Ramos (cell line): ENCODE measurements around the gene CNTNAP2.

Experiments used
- in situ Hi-C: fragments of 300-500 bp; cut with MboI; formaldehyde crosslinking; loops from one replicate; pipeline ENCODE4 v1.14.3; 2022; ENCODE audit warnings: low sequenced_read_pairs; ENCODE audit not compliant: unreplicated experiment

CNTNAP2 gene

DNA sequence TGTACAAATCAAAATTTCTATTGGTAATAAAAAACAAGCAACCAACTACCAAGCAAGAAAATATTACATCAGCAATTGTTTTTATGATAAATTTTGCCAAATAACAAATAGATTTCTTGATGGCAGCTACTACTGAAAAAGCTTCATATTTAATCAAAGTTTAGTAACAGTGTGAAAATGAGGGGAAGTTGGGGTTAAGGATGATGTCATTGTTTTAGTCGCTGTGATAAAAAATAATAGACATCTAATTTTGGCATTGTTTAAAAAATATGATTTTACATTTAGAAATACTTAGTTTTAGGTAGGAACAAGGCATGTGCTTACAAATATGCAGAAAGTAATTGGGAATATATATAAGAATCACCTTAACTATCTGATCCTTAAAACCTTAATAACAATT lies 145.9 kb downstream of the CNTNAP2 start:
- in situ Hi-C loops, result no loop called here

DNA sequence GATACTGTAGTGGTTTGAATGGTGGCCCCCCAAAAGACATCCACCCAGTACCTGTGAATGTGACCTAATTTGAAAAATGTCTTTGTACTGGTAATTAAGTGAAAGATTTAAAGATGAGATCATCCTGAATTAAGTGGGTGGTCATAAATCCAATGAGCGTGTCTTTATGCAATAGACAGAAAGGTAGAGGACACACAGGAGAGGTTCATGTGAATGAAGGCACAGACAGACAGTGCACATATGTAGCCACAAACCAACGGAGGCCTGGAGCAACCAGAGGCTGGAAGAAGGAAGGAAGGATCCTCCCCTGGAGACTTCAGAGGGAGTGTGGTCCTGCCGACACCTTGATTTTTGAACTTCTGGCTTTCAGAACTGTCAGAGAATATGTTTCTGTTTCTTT lies 160.3 kb downstream of the CNTNAP2 start:
- in situ Hi-C loops, result no loop called here

DNA sequence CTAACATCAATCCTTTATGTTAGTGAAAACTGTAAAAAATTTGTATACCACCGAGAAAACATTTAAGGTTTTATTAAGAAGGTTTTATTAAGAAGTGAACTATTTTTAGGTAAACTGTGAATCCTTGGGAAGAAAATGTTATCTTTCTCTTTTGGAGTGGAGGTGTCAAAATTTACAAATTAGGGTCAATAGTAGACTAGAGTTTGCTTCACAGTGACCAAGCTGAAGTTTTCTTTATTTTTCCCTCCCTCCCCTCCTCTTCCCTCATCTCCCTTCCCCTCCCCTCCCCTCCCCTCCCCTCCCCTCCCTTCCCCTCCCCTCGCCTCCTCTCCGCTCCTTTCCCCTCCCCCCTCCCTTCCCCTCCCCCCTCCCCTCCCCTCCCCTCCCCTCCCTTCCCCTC lies 168.8 kb downstream of the CNTNAP2 start:
- in situ Hi-C loops, result no loop called here

DNA sequence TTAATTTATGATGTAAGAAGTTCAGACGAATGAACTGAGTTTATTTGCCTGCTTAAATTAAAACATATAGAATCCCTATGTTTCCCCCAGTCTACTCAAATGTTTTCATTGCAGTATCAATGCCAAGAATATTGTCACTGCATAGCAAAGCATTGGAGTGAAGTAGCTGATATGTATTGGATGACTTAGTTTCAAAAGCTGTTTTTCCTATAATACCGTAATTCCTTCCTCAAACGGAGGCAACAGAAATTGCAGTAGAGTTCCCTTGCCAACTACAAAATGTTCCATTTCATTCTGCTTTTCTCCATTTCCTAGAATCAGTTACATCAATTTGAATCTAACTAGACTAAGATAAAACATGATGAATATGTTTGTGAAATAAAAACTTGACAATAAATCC lies 174.1 kb downstream of the CNTNAP2 start:
- in situ Hi-C loops, result no loop called here

GRCh38 chr7:146291900-146292299 lies 175.3 kb downstream of the CNTNAP2 start:
- in situ Hi-C loops, result no loop called here

DNA sequence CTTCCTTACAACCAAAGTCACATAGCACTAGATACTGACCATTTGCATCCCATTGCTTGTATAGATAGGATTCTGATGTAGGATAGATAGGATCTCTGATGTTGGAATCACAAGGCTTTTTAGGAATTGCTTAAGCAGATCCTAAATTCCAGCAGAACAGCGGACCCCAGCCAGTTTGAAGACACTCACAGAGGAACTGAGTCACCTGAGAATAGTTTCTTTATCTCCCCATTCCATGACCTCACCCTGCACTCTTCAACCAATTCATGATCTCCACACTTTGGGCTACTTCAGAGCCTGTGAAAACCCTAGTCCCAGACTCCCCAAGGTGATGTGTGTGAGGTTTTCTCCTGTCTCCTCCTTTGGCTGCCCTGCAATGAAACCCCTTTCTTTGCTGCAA lies 179.4 kb downstream of the CNTNAP2 start:
- in situ Hi-C loops, result no loop called here

DNA sequence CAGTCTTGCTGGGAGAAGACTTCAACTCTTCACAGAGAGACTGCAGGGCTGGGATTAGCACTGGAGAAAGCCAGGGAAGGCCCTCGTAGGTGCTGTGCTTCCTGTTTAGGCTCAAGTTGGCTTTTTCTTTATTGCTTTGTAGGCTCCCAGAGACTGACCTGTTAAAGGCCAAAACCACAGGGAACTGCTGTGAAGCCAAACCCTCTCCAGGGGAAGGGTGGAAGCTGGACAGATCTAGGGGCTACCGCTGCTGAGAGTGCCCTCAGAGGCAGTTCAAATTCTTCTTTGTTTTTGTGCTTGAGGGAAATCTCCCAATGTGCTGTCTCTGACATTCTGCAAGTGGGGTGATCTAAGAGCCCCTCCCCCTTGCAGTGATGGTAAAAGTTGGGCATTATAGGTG lies 198.4 kb downstream of the CNTNAP2 start:
- in situ Hi-C loops, result no loop called here

DNA sequence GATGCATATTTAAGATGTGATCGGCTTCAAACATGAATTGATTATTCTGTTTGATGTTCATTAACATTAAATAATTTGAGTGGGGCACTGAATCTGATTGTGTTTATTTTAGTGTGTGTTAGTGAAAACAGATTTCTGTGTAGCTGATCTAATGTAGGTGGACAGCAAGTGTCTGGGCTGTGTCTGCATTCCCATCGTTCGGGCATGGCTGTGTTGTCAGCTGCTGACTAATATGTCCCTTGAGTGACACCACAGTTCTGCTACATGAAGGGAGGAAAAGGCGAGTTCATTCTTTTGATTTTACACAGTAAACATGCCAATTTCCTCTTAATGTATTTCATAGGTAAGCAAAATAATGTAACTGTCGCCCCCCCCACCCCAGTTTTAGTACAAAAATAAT lies 203.0 kb downstream of the CNTNAP2 start:
- in situ Hi-C loops, result no loop called here

GRCh38 chr7:146321301-146321700 lies 204.7 kb downstream of the CNTNAP2 start:
- in situ Hi-C loops, result no loop called here

DNA sequence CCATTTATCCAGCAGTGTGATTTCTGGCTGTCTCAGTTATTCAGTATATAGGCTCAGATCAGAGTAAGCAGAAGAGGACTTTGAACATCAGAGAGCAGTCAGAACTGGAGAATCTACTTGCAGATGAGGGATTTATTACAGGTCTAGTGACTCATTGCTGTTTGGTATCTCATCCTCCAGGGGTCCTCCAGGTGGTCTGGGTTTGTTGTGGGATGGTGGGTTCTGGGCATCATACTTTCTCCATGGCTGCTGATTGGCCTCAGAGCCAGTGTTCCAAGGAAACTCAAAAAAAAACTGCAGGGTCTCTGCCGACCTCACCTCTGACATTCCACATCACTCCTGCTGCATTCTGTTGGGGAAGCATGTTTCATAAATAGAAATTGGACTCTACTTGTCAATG lies 214.8 kb downstream of the CNTNAP2 start:
- in situ Hi-C loops, result no loop called here

GRCh38 chr7:146345251-146345650 lies 228.7 kb downstream of the CNTNAP2 start:
- in situ Hi-C loops, result no loop called here

DNA sequence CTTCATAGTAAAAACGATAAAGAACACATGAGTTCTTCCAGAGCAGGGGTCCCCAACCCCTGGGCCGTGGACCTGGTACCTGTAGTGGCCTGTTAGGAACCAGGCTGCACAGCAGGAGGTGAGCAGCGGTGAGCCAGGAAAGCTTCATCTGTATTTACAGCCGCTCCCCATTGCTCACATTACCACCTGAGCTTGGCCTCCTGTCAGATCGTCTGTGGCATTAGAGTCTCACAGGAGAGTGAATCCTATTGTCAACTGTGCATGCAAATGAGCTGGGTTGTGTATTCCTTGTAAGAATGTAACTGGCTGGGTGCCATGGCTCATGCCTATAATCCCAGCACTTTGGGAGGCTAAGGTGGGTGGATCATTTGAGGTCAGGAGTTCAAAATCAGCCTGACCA lies 229.5 kb downstream of the CNTNAP2 start:
- in situ Hi-C loops, result no loop called here

DNA sequence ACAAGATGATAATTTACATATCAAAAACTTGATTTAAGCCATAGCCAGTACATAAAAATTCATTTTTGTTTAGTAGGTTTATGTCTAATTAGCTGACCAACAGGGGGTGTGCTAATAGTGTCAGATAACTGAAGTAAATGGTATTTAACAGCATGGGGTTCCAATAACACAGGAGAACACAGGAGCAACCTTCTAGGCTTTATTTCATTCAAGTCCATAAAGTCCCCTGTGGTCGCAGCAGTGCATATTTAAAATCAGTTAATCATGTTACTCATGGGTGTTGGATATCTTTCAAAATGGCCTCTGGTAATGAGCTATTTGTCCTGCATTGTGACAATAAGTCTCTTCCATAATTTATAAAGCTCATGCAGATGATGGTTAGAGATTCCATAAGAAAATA lies 238.6 kb downstream of the CNTNAP2 start:
- in situ Hi-C loops, result no loop called here

- in situ Hi-C loops, result no loop called here
These were observed 242.6 kb downstream of the CNTNAP2 start for GRCh38 chr7:146359176-146359575.

DNA sequence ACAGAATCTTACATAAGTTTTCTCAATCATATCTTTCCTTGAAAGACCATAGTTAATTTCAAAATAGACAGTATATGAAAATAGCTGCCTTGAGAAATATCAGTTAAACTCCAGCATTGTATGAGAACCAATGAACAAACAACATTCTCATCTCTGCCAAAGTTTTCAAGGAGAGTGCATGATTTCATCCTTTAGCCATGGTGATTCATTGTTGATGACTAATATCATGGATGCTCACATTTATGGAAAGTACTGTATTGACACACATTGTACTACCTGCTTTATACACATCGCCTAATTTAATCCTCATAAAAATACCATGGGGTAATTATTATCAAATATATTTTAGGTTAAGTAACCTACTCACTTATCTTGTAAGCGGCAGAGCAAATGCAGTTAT lies 250.3 kb downstream of the CNTNAP2 start:
- in situ Hi-C loops, result no loop called here

DNA sequence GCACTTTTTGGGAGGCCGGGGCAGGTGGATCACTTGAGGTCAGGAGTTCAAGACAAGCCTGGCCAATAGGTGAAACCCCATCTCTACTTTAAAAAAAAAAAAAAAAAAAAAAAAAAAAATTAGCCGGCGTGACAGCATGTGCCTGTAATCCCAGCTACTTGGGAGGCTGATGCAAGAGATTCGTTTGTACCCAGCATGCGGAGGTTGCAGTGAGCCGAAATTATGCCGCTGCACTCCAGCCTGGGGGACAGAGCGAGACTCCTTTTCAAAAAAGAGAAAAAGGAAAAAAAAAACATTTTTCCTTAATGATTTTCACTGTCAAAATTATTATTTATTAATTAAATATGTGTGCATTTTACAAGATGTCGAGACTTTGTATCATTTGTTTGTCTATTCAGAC lies 253.6 kb downstream of the CNTNAP2 start:
- in situ Hi-C loops, result no loop called here

GRCh38 chr7:146375170-146375569 lies 258.6 kb downstream of the CNTNAP2 start:
- in situ Hi-C loops, result no loop called here

DNA sequence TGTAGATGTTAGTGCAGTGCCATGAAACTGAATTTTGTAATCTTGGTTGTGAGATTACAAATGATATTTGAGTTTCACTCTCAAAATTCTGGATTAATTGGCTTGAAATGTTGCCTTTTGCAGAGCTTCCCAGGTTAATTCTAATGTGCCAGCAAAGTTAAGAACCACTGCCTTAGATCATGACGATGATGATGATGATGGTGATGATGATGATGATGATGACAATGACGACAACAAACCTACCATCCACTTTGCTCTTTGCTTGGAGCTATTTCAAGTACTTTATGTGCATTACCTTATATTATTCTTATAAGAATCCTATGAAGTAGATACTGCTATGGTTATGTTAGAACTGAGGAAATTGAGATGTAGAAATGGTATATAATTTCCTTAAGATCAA lies 261.6 kb downstream of the CNTNAP2 start:
- in situ Hi-C loops, result no loop called here

DNA sequence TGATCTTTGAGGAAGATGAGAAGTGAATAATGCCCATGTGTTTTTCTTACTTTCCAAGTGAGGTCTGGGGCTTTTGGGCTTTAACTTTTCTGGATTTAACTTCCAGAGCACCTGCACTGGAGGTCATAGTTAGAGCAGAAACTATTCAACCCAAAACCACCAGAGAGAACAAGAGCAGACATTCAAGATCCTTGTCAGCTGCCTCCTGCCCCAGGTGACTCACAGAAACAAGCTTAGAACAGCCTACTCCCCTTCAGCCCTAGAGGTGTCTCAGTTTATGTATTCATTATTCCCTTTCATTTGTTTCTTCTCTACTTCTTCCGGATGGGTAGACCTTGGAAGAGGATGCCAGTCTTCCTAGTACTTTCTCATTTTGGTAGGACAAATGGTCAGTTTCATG lies 270.5 kb downstream of the CNTNAP2 start:
- in situ Hi-C loops, result no loop called here

GRCh38 chr7:146388928-146389327 lies 272.3 kb downstream of the CNTNAP2 start:
- in situ Hi-C loops, result no loop called here

GRCh38 chr7:146393346-146393745 lies 276.7 kb downstream of the CNTNAP2 start:
- in situ Hi-C loops, result no loop called here

DNA sequence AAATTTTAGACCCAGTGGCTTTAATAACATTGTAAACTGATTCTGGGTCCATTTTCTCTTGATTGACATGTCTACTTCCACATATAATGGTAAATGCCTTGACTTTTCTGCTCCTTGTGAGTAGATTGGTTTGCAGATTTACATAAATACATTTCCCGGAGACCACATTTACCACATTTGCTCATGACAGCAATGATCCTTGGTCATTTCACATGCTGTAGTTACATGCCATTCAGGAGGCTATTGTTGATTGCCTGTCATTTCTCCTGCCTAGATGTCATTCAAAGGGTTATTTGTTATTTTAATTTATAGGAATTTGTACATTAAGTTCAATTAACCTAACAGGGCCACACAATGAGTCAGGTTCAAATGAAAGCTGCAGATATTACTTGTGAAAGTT lies 280.5 kb downstream of the CNTNAP2 start:
- in situ Hi-C loops, result no loop called here

GRCh38 chr7:146401939-146402338 lies 285.3 kb downstream of the CNTNAP2 start:
- in situ Hi-C loops, result no loop called here
